HepG2 (cell line): ENCODE data around the gene VPS11. TPM values are rescaled to one million over a fixed set of nuclear protein-coding genes. Genes with fewer than 3 reads are reported as not detected.

ENCODE experiments used
- HMGXB4 ChIP-seq, 2 experiments: sonication (generic) in 1 of 2; formaldehyde crosslinking in 1 of 2; IDR thresholded peaks; 2 replicates each; pipeline versions ENCODE4 v1.4.0 to v1.6.1; 2018 to 2020; ENCODE audit warnings: missing genetic modification reagents in 2 of 2, borderline replicate concordance in 1 of 2, low read depth in 1 of 2, mild to moderate bottlenecking in 1 of 2, missing biosample characterization in 1 of 2
- HNF1B ChIP-seq: sonication (generic); formaldehyde crosslinking; IDR thresholded peaks from 2 replicates; pipeline ENCODE4 v1.5.1; 2020; ENCODE audit warnings: mild to moderate bottlenecking, moderate library complexity, missing genetic modification reagents
- JDP2 ChIP-seq: sonication (generic); formaldehyde crosslinking; IDR thresholded peaks from 2 replicates; pipeline ENCODE4 v1.8.1; 2022; ENCODE audit warnings: missing genetic modification reagents, borderline replicate concordance
- MXI1 ChIP-seq: IDR thresholded peaks from 3 replicates; pipeline ENCODE4 v1.6.1; 2012; ENCODE audit warnings: low read depth, low read length, inconsistent platforms, borderline replicate concordance
- SALL2 ChIP-seq: sonication (generic); formaldehyde crosslinking; IDR thresholded peaks from 2 replicates; pipeline ENCODE4 v1.8.1; 2023; ENCODE audit warnings: mild to moderate bottlenecking, missing genetic modification reagents, inconsistent platforms
- SKIL ChIP-seq: sonication (generic); formaldehyde crosslinking; IDR thresholded peaks from 2 replicates; pipeline ENCODE4 v1.8.0; 2022; ENCODE audit warnings: missing genetic modification reagents, mild to moderate bottlenecking, moderate library complexity, borderline replicate concordance
- SSRP1 ChIP-seq: IDR thresholded peaks from 2 replicates; pipeline ENCODE4 v1.6.1; 2016; ENCODE audit warnings: control low read depth
- TP53 ChIP-seq: sonication (generic); formaldehyde crosslinking; conservative IDR thresholded peaks from 2 replicates; pipeline ENCODE4 v1.4.0; 2020; ENCODE audit warnings: missing genetic modification reagents
- USF2 ChIP-seq, 2 experiments: sonication (generic) in 1 of 2; formaldehyde crosslinking in 1 of 2; IDR thresholded peaks; 2 replicates each; pipeline versions ENCODE4 v1.5.1 to v1.6.1; 2011 to 2020; ENCODE audit warnings: borderline replicate concordance in 1 of 2, low read depth in 1 of 2, low read length in 1 of 2, mild to moderate bottlenecking in 1 of 2, missing genetic modification reagents in 1 of 2, moderate library complexity in 1 of 2
- ZFP37 ChIP-seq: sonication (generic); formaldehyde crosslinking; IDR thresholded peaks from 2 replicates; pipeline ENCODE4 v1.4.0; 2020; ENCODE audit warnings: missing genetic modification reagents, borderline replicate concordance
- ZNF296 ChIP-seq: sonication (generic); formaldehyde crosslinking; conservative IDR thresholded peaks from 2 replicates; pipeline ENCODE4 v1.5.0; 2020; ENCODE audit warnings: mild to moderate bottlenecking, missing genetic modification reagents
- ZNF350 ChIP-seq: sonication (generic); formaldehyde crosslinking; IDR thresholded peaks from 2 replicates; pipeline ENCODE4 v1.4.0; 2020; ENCODE audit warnings: mild to moderate bottlenecking, low read depth, missing genetic modification reagents, borderline replicate concordance
- ZNF367 ChIP-seq: sonication (generic); formaldehyde crosslinking; IDR thresholded peaks from 2 replicates; pipeline ENCODE4 v1.4.0; 2020; ENCODE audit warnings: missing genetic modification reagents, borderline replicate concordance
- ZNF512 ChIP-seq: sonication (generic); formaldehyde crosslinking; IDR thresholded peaks from 2 replicates; pipeline ENCODE4 v1.4.0; 2020; ENCODE audit warnings: mild to moderate bottlenecking, missing genetic modification reagents
- ZNF704 ChIP-seq: sonication (generic); formaldehyde crosslinking; IDR thresholded peaks from 2 replicates; pipeline ENCODE4 v1.8.1; 2023; ENCODE audit warnings: mild to moderate bottlenecking, inconsistent platforms, moderate library complexity, missing genetic modification reagents, borderline replicate concordance
- ZSCAN30 ChIP-seq: sonication (generic); formaldehyde crosslinking; IDR thresholded peaks from 2 replicates; pipeline ENCODE4 v1.5.0; 2020; ENCODE audit warnings: mild to moderate bottlenecking, missing genetic modification reagents
- polyA plus RNA-seq, 8 experiments: library from polyadenylated mRNA; depleted of rRNA in 3 of 8; stranded (reverse) in 7 of 8; unstranded in 1 of 8; fragments of >200 nt; fragmentation: Illumina TruSeq in 4 of 8; extraction: Trizol in 4 of 8; gene quantifications; 2 replicates each; pipeline versions ENCODE4 v1.2.1 to v1.2.3, GENCODE V29; 2011 to 2016; ENCODE audit warnings: low read depth in 4 of 8, missing spikeins in 1 of 8, mixed read lengths in 1 of 8; ENCODE audit not compliant: insufficient read depth in 1 of 8
- total RNA-seq, 5 experiments: library from RNA; depleted of rRNA; stranded (reverse); fragments of >200 nt; fragmentation: Illumina TruSeq; extraction: Trizol; gene quantifications; 2 replicates each; pipeline ENCODE4 v1.2.3, GENCODE V29; 2016; ENCODE audit warnings: low read depth in 1 of 5

Gene VPS11
- total and polyA plus RNA-seq, 2 of the 13 experiments (the other 11 are each of a cell fraction or from before 2014, with no cell fraction given), result 13.7 to 21.6 TPM

GRCh38 chr11:119093942-119094815 lies 26.6 kb downstream of the VPS11 start (continued):
- no peak; the same call in 1 of the 2 replicates for TF ChIP-seq ZNF704 (CRISPR knock-in tag)
- TF ChIP-seq JDP2 (CRISPR knock-in tag), result no peak
- no peak for TF ChIP-seq MXI1
- 0 out of 2 replicates have a peak, but pooled peaks have one; percentile 28 for TF ChIP-seq SALL2 (CRISPR knock-in tag)
- TF ChIP-seq HNF1B, result no peak
- TF ChIP-seq ZNF296 (CRISPR knock-in tag), result no peak
- no peak for TF ChIP-seq HMGXB4 (CRISPR knock-in tag; IDR thresholded peaks at IDR 0.05; ENCODE audit: borderline replicate concordance in 1 of 2, low read depth in 1 of 2)
- TF ChIP-seq ZNF512 (CRISPR knock-in tag), result no peak
- no peak for TF ChIP-seq ZNF350 (CRISPR knock-in tag)
- no peak for TF ChIP-seq SKIL (CRISPR knock-in tag)
- TF ChIP-seq ZSCAN30 (CRISPR knock-in tag), result no peak
- TF ChIP-seq ZFP37 (CRISPR knock-in tag), result no peak
- no peak for TF ChIP-seq SSRP1 (CRISPR knock-in tag)
- TF ChIP-seq ZNF367 (CRISPR knock-in tag), result no peak
- TF ChIP-seq TP53 (CRISPR knock-in tag), result no peak
- no peak for TF ChIP-seq USF2 (IDR thresholded peaks at IDR 0.05; ENCODE audit: low read depth, low read length)
- no peak for TF ChIP-seq USF2 (CRISPR knock-in tag; IDR thresholded peaks at IDR 0.05; ENCODE audit: borderline replicate concordance)
